Common myeloid progenitor, CD34-positive (primary cell): Measurements from ENCODE around the gene CACNA1G.

ENCODE experiments used
- CTCF ChIA-PET: fragments of 350-600 bp; sonication (Branson Sonifier 250); formaldehyde crosslinking; loops from one replicate; lab custom pipeline; 2021; ENCODE audit warnings: antibody characterized with exemption; lab: Charles Lee
- POLR2A ChIA-PET: fragments of 350-600 bp; sonication (Branson Sonifier 250); formaldehyde crosslinking; loops from one replicate; lab custom pipeline; 2021; ENCODE audit warnings: antibody characterized with exemption; lab: Charles Lee
- DNase-seq, 3 donors: peaks; one replicate each; pipeline versions ENCODE4 v3.0.0 to v3.0.0-alpha.2; 2013
- H3K27ac ChIP-seq, 2 experiments: 1 replicate in 1 of 2; 2 replicates in 1 of 2; pipeline ENCODE4 v1.7.0; 2013; ENCODE audit warnings: inconsistent platforms in 2 of 2, low read length in 2 of 2, mild to moderate bottlenecking in 2 of 2, low read depth in 1 of 2, moderate library complexity in 1 of 2; ENCODE audit not compliant: severe bottlenecking in 2 of 2, insufficient read depth in 1 of 2, poor library complexity in 1 of 2
- H3K27me3 ChIP-seq, 5 experiments: replicated peaks in 2 of 5; 1 replicate in 3 of 5; 2 replicates in 2 of 5; pipeline versions ENCODE4 v1.6.1 to v1.7.0; 2013; ENCODE audit warnings: low read length in 4 of 5, mild to moderate bottlenecking in 2 of 5, moderate library complexity in 2 of 5, inconsistent platforms in 1 of 5; ENCODE audit not compliant: insufficient read depth in 5 of 5, control insufficient read depth in 4 of 5
- H3K36me3 ChIP-seq, 4 experiments: 1 replicate in 2 of 4; 2 replicates in 2 of 4; pipeline versions ENCODE4 v1.6.1 to v1.7.0; 2013; ENCODE audit warnings: low read length in 3 of 4, control low read depth in 1 of 4, mild to moderate bottlenecking in 1 of 4; ENCODE audit not compliant: control insufficient read depth in 4 of 4, insufficient read depth in 4 of 4
- H3K4me1 ChIP-seq, 4 experiments: 1 replicate in 3 of 4; 2 replicates in 1 of 4; pipeline versions ENCODE4 v1.6.1 to v1.7.1; 2013; ENCODE audit warnings: low read length in 3 of 4, mild to moderate bottlenecking in 3 of 4, control low read depth in 1 of 4, inconsistent platforms in 1 of 4, moderate library complexity in 1 of 4; ENCODE audit not compliant: control insufficient read depth in 4 of 4, insufficient read depth in 4 of 4; ENCODE audit errors: control extremely low read depth in 1 of 4
- H3K4me3 ChIP-seq, 7 experiments: 1 replicate in 4 of 7; 2 replicates in 3 of 7; pipeline versions ENCODE4 v1.5.1 to v1.7.0; 2013; ENCODE audit warnings: mild to moderate bottlenecking in 7 of 7, low read length in 6 of 7, moderate library complexity in 6 of 7, inconsistent platforms in 2 of 7, low read depth in 2 of 7, control low read depth in 1 of 7; ENCODE audit not compliant: insufficient read depth in 4 of 7, control insufficient read depth in 1 of 7; ENCODE audit errors: extremely low read depth in 1 of 7
- H3K9me3 ChIP-seq, 5 experiments: 1 replicate in 4 of 5; 2 replicates in 1 of 5; pipeline versions ENCODE4 v1.6.1 to v1.7.1; 2013; ENCODE audit warnings: low read length in 4 of 5, mild to moderate bottlenecking in 2 of 5, inconsistent platforms in 1 of 5, low read depth in 1 of 5, moderate library complexity in 1 of 5; ENCODE audit not compliant: control insufficient read depth in 4 of 5, insufficient read depth in 2 of 5; ENCODE audit errors: control extremely low read depth in 1 of 5
- WGBS: methylation state at CpG from one replicate; pipeline ENCODE4 v1.1.5; 2013; ENCODE audit not compliant: insufficient coverage; 5-methylcytosine and 5-hydroxymethylcytosine counted together

The CACNA1G gene

DNA sequence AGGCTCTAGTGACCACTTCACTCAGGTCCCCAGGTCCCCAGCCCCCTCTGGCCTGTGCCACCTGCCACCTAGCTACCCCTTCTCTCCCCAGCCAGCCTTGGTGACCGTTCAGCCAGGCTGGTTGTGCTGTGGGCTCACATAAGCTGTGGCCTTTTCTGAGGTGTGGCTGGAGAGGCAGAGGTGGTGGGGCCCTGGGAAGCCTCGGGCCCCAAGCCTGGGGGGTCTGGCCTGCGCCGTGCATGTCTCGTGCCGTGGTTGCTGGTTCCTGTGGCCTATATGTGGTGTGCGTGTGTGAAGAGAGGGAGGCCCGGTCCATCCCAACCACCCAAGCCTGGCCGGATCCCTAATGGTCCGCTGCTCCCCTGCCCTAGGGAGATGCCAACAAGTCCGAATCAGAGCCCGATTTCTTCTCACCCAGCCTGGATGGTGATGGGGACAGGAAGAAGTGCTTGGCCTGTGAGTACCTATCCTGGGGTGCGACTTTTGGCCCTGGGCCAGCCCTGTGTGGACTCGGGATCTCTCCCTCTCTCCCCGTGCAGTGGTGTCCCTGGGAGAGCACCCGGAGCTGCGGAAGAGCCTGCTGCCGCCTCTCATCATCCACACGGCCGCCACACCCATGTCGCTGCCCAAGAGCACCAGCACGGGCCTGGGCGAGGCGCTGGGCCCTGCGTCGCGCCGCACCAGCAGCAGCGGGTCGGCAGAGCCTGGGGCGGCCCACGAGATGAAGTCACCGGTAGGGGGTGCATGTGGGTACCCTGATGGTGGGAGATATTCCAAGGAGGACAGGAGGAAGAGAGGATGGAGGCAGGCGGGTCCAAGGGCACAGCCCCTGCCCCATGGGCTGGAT is 35.9 kb downstream of the CACNA1G start:
- no peaks in the 10 kb centered on the region for H3K36me3 ChIP-seq
- CTCF ChIA-PET: interaction anchor here (0.6 to 1.2 kb wide), 3 partner anchors 9 to 362 kb away, joined by 3 to 4 read pairs (median 3); no protein-coding TSS in a partner anchor
- H3K4me1 ChIP-seq: no peaks in the 10 kb centered on the region
- H3K4me3 ChIP-seq: no peak overlapping the region
- peak in 2 of 3 donors; percentile 19 to 20 for DNase-seq
- H3K9me3 ChIP-seq: no peaks in the 10 kb centered on the region
- no peak overlapping the region for H3K27ac ChIP-seq
- POLR2A ChIA-PET: no interaction called here
- WGBS: 83% methylated on average over 25 of the region's 34 CpGs
- peaks cover 0 to 3% (median 0%) of the 10 kb centered on the region in 5 experiments for H3K27me3 ChIP-seq

DNA sequence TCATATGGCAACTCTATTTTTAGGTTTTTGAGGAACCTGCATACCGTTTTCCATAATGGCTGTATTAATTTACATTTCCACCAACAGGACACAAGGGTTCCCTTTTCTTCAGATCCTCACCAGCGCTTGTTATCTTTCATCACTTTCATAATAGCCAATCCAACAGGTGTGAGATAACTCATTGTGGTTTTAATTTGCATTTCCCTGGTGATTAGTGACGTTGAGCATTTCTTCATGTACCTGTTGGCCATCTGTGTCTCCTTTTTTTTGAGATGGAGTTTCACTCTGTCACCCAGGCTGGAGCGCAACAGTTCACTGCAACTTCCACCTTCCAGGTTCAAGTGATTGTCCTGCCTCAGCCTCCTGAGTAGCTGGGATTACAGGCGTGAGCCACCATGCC is 38.0 kb downstream of the CACNA1G start:
- Histone ChIP-seq H3K27ac (no peak overlapping the region), H3K27me3 (peaks cover 0 to 6% (median 0%) of the 10 kb centered on the region in 5 experiments), H3K4me1 (no peaks in the 10 kb centered on the region), H3K9me3 (no peaks in the 10 kb centered on the region), H3K4me3 (no peak overlapping the region), H3K36me3 (no peaks in the 10 kb centered on the region)
- POLR2A ChIA-PET: no interaction called here
- 48% methylated on average over 2 of the region's 5 CpGs for WGBS
- DNase-seq: no peak
- CTCF ChIA-PET: interaction anchor here (1.0 to 1.1 kb wide), 2 partner anchors 24 to 28 kb away, joined by 3 read pairs; no protein-coding TSS in a partner anchor

DNA sequence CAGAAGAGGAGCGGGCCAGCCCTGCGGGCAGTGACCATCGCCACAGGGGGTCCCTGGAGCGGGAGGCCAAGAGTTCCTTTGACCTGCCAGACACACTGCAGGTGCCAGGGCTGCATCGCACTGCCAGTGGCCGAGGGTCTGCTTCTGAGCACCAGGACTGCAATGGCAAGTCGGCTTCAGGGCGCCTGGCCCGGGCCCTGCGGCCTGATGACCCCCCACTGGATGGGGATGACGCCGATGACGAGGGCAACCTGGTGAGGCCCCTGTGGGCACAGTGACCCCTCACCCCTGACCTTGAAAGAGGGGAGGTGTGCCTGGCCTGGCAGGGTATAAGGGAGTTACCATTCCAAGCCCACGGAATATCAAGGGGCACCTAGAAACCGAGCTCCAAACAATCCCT is 39.1 kb downstream of the CACNA1G start:
- ChIA-PET CTCF (interaction anchor here (0.7 to 1.0 kb wide), 2 partner anchors 27 to 28 kb away, joined by 3 read pairs; no protein-coding TSS in a partner anchor), POLR2A (no interaction called here)
- H3K27ac ChIP-seq: no peak overlapping the region
- no peak for DNase-seq
- WGBS: 95% methylated on average over 14 of the region's 15 CpGs
- H3K36me3 ChIP-seq: no peaks in the 10 kb centered on the region
- H3K4me1 ChIP-seq: peaks cover 0 to 6% (median 6%) of the 10 kb centered on the region in 4 experiments
- H3K27me3 ChIP-seq: peaks cover 0 to 6% (median 0%) of the 10 kb centered on the region in 5 experiments
- H3K9me3 ChIP-seq: no peaks in the 10 kb centered on the region
- H3K4me3 ChIP-seq: no peak overlapping the region

DNA sequence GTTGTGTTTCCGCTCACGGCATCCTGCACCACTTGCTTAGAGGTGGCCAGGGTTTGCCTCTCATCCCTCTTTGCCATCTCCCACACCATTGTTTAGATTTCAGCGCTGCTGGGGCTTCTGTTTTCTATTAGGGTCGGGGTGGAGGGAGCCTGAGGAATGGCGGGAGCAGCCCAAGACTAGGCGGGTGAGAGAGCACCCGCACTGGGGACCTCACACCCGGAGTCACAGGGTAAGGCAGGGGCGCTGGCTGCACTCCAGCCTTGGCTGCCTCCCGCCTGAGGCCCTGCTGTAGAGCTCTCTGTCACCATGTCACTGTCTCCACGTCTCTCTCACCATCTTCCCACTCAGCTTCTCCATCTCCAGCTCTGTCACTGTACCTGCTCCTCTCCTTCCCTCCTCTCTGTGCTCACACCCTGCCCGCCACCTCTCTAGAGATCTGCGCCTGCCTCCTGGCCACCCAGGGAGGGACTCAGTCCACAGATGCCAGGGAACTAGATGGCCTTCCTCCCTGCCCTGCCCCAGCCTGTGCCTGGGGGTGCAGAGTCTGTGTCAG is 41.4 kb downstream of the CACNA1G start:
- WGBS: 89% methylated on average over 7 of the region's 13 CpGs
- ChIA-PET POLR2A (no interaction called here), CTCF (interaction anchor here (1.1 kb wide), 1 partner anchor 51 kb away, joined by 3 read pairs; no protein-coding TSS in a partner anchor)
- Histone ChIP-seq H3K4me1 (peaks cover 0 to 12% (median 9%) of the 10 kb centered on the region in 4 experiments), H3K27ac (no peak overlapping the region), H3K27me3 (peaks cover 0 to 6% (median 0%) of the 10 kb centered on the region in 5 experiments), H3K36me3 (no peaks in the 10 kb centered on the region), H3K4me3 (no peak overlapping the region), H3K9me3 (no peaks in the 10 kb centered on the region)
- no peak for DNase-seq

DNA sequence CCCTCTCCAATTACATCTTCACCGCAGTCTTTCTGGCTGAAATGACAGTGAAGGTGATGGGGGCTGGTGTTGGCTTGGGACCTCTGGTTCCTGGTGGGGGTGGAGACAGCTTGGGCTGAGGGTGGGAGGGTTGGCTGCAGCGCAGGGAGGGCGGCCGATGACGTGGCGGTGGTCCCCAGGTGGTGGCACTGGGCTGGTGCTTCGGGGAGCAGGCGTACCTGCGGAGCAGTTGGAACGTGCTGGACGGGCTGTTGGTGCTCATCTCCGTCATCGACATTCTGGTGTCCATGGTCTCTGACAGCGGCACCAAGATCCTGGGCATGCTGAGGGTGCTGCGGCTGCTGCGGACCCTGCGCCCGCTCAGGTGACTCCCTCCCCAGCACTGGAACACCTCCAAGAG is 42.3 kb downstream of the CACNA1G start:
- Histone ChIP-seq H3K36me3 (no peaks in the 10 kb centered on the region), H3K4me3 (no peak overlapping the region), H3K27ac (no peak overlapping the region), H3K27me3 (peaks cover 0 to 6% (median 0%) of the 10 kb centered on the region in 5 experiments), H3K9me3 (no peaks in the 10 kb centered on the region), H3K4me1 (peaks cover 0 to 12% (median 9%) of the 10 kb centered on the region in 4 experiments)
- ChIA-PET CTCF (interaction anchor here (1.3 kb wide), 1 partner anchor 52 kb away, joined by 3 read pairs; no protein-coding TSS in a partner anchor), POLR2A (no interaction called here)
- DNase-seq: no peak
- WGBS: 97% methylated on average over 17 of the region's 18 CpGs

- Histone ChIP-seq H3K36me3 (no peaks in the 10 kb centered on the region), H3K4me3 (no peak overlapping the region), H3K9me3 (no peaks in the 10 kb centered on the region), H3K27me3 (peaks cover 0 to 6% (median 0%) of the 10 kb centered on the region in 5 experiments), H3K27ac (no peak overlapping the region), H3K4me1 (peaks cover 0 to 12% (median 9%) of the 10 kb centered on the region in 4 experiments)
- peak in 2 of 3 donors; percentile 25 to 31 for DNase-seq
- 77% methylated on average over 5 of the region's 9 CpGs for WGBS
- CTCF ChIA-PET: interaction anchor here (1.3 kb wide), 1 partner anchor 53 kb away, joined by 3 read pairs; no protein-coding TSS in a partner anchor
- POLR2A ChIA-PET: no interaction called here
These were observed 42.8 kb downstream of the CACNA1G start for GRCh38 chr17:50603340-50603739.
